ENCODE data around the gene TTLL3.

Gene TTLL3

GRCh38 chr3:9876991-9877390 is 66.9 kb downstream of the TTLL3 start:
- DNase-seq = no peak

- DNase-seq = no peak
These were observed 68.6 kb downstream of the TTLL3 start for GRCh38 chr3:9878700-9879099.

- DNase-seq = no peak
These were observed 69.9 kb downstream of the TTLL3 start, which contains the start of gene CIDEC for GRCh38 chr3:9879830-9880549. CIDEC (minus strand) TSS chr3:9880253; CDS start chr3:9878486, 1,767 bp downstream.

GRCh38 chr3:9881441-9881840 is 71.4 kb downstream of the TTLL3 start:
- no peak for DNase-seq

GRCh38 chr3:9883706-9884554 is 73.9 kb downstream of the TTLL3 start:
- DNase-seq = no peak

GRCh38 chr3:9884555-9885165 is 74.6 kb downstream of the TTLL3 start:
- no peak for DNase-seq
